K562 (cell line): ENCODE results near the gene GALR3. TPM values are rescaled to one million over a fixed set of nuclear protein-coding genes. Genes with fewer than 3 reads are reported as not detected.
A peak's percentile ranks its signal among the peaks of the same experiment; 100 is the strongest.

Experiments
- ASH1L ChIP-seq: fragments of 450-650 bp; IDR thresholded peaks from 2 replicates; pipeline ENCODE4 v1.6.1; 2018; ENCODE audit warnings: borderline replicate concordance, mild to moderate bottlenecking, low read depth; ENCODE audit not compliant: partially characterized antibody
- CBFA2T3 ChIP-seq: fragments of 450-650 bp; IDR thresholded peaks from 2 replicates; pipeline ENCODE4 v1.6.1; 2017
- CBX8 ChIP-seq: fragments of 200-600 bp; sonication (generic); IDR thresholded peaks from 2 replicates; pipeline ENCODE4 v1.6.1; 2012; ENCODE audit warnings: borderline replicate concordance, mixed run types, low read depth, mild to moderate bottlenecking, moderate library complexity, mixed read lengths, low read length, control low read depth, inconsistent platforms; ENCODE audit not compliant: poor library complexity, severe bottlenecking; ENCODE audit errors: extremely low read depth
- CHD2 ChIP-seq: IDR thresholded peaks from 2 replicates; pipeline ENCODE4 v1.6.1; 2011; ENCODE audit warnings: low read depth, low read length
- CREB1 ChIP-seq, 2 experiments: sonication (generic) in 1 of 2; formaldehyde crosslinking in 1 of 2; IDR thresholded peaks; 2 replicates each; pipeline versions ENCODE4 v1.6.1 to v1.8.0; 2012 to 2022; ENCODE audit warnings: inconsistent platforms in 1 of 2, mild to moderate bottlenecking in 1 of 2, missing genetic modification reagents in 1 of 2, moderate library complexity in 1 of 2
- ILK ChIP-seq: fragments of 450-650 bp; IDR thresholded peaks from 2 replicates; pipeline ENCODE4 v1.6.1; 2016; ENCODE audit warnings: missing genetic modification characterization, low read depth, mild to moderate bottlenecking, missing compliant biosample characterization, moderate library complexity, borderline replicate concordance
- KLF13 ChIP-seq: fragments of 450-650 bp; IDR thresholded peaks from 2 replicates; pipeline ENCODE4 v1.6.1; 2016; ENCODE audit warnings: missing genetic modification characterization, low read depth, mild to moderate bottlenecking, missing compliant biosample characterization, moderate library complexity, borderline replicate concordance
- LEF1 ChIP-seq: fragments of 450-650 bp; IDR thresholded peaks from 2 replicates; pipeline ENCODE4 v1.6.1; 2016; ENCODE audit warnings: mild to moderate bottlenecking
- MTA3 ChIP-seq: fragments of 450-650 bp; formaldehyde crosslinking; IDR thresholded peaks from 2 replicates; pipeline ENCODE4 v1.6.1; 2017; ENCODE audit warnings: mild to moderate bottlenecking, borderline replicate concordance
- NR2C1 ChIP-seq, 2 experiments: fragments of 450-650 bp; IDR thresholded peaks; 2 replicates each; pipeline ENCODE4 v1.6.1; 2017; ENCODE audit warnings: mild to moderate bottlenecking in 2 of 2, antibody characterized with exemption in 1 of 2, inconsistent platforms in 1 of 2, missing compliant biosample characterization in 1 of 2, missing genetic modification characterization in 1 of 2
- POLR2AphosphoS5 ChIP-seq: IDR thresholded peaks from 2 replicates; pipeline ENCODE4 v1.6.1; 2011; ENCODE audit warnings: mild to moderate bottlenecking, low read depth, low read length, moderate library complexity; ENCODE audit not compliant: control insufficient read depth, insufficient read depth
- SMAD2 ChIP-seq: fragments of 150-350 bp; IDR thresholded peaks from 2 replicates; pipeline ENCODE4 v1.6.1; 2014; ENCODE audit warnings: low read depth, mild to moderate bottlenecking, low read length
- SMC3 ChIP-seq: conservative IDR thresholded peaks from 2 replicates; pipeline ENCODE4 v1.6.1; 2011; ENCODE audit warnings: low read depth, low read length, improper control_type of control experiment; ENCODE audit not compliant: insufficient read depth
- SRF ChIP-seq, 2 experiments: fragments of 250-450, 450-650 bp in 1 of 2; sonication (Bioruptor Pico) in 1 of 2; sonication (generic) in 1 of 2; formaldehyde crosslinking; IDR thresholded peaks; 2 replicates each; pipeline versions ENCODE4 v1.5.0 to v1.5.1; 2020 to 2022; ENCODE audit warnings: mild to moderate bottlenecking in 1 of 2, missing genetic modification reagents in 1 of 2
- XRCC4 ChIP-seq: IDR thresholded peaks from one replicate; pipeline ENCODE4 v1.6.1; 2011; ENCODE audit not compliant: insufficient read depth, insufficient read length; ENCODE audit errors: extremely low read depth
- ZBTB7A ChIP-seq: IDR thresholded peaks from 2 replicates; pipeline ENCODE4 v1.6.1; 2011; ENCODE audit warnings: low read depth, mild to moderate bottlenecking, low read length, moderate library complexity, borderline replicate concordance; ENCODE audit not compliant: control insufficient read depth
- ZNF146 ChIP-seq: IDR thresholded peaks from one replicate; pipeline ENCODE4 v1.6.1; 2018; ENCODE audit warnings: missing compliant biosample characterization; ENCODE audit not compliant: unreplicated experiment
- polyA plus RNA-seq, 8 experiments: library from polyadenylated mRNA; depleted of rRNA in 4 of 8; stranded (reverse) in 5 of 8; unstranded in 3 of 8; fragments of >200 nt; fragmentation: Nextera tagmentation in 2 of 8; fragmentation: Illumina TruSeq in 1 of 8; extraction: Ambion mirVana in 2 of 8; extraction: Trizol in 1 of 8; gene quantifications; 2 replicates each; pipeline versions ENCODE4 v1.2.1 to v1.2.3, GENCODE V29; 2011 to 2014; ENCODE audit warnings: inconsistent platforms in 1 of 8, missing spikeins in 1 of 8
- total RNA-seq, 7 experiments: library from RNA; depleted of rRNA in 6 of 7; stranded (reverse); fragments of >200 nt in 6 of 7; fragmentation: Illumina TruSeq in 2 of 7; extraction: Trizol in 2 of 7; gene quantifications; 2 replicates each; pipeline versions ENCODE4 v1.2.1 to v1.2.3, GENCODE V29; 2011 to 2021; ENCODE audit warnings: low replicate concordance in 1 of 7
- TF ChIP-seq, protein P1 (sequence below): sonication (generic); formaldehyde crosslinking; IDR thresholded peaks from 2 replicates; pipeline ENCODE4 v1.8.1; 2023; ENCODE audit warnings: mild to moderate bottlenecking, missing genetic modification reagents
- TF ChIP-seq, protein P2 (sequence below): fragments of 450-650 bp; IDR thresholded peaks from 2 replicates; pipeline ENCODE4 v1.6.1; 2017; ENCODE audit warnings: antibody characterized with exemption, mild to moderate bottlenecking

Gene GALR3
- total and polyA plus RNA-seq, 9 of the 15 experiments (the other 6 are each of a cell fraction or from before 2014, with no cell fraction given): 0.13 TPM; not detected in 8

DNA sequence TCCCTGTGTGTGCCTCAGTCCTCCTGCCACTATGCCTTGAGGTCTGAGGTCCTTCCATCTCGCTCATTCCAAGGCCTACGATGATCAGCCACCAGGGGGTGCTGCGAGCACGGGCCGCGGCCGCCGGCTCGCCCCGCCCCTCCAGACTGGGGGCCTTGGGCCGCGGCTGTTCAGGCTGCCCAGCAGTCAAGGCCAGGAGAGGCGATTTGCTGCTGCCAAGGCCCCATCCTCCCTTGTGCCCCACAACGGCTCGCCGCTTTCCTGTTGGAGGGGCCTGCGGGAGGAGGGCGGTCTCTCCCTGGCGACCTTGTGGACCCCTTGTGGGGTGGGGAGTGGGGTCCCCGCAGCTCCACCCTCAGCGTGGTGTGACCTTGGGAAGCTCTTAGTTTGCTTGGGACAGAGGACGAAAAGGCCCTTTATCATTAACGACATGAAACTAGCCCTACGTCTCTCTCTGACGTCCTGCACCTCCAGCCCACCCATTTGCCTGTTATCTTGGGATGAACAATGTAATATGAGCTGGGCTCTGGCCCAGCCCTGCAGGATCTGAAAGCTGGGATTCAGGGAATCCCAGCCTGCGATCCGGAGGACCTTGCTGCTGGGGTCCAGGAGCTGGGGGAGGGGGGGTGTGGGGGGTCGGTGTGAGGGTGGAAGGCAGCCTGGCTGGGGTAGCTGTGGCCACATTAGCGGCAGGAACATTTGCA lies 5.3 kb upstream of the GALR3 start (continued):
- TF ChIP-seq SRF (CRISPR knock-in tag; IDR thresholded peaks at IDR 0.05): no peak
- TF ChIP-seq SMAD2: no peak
- TF ChIP-seq, protein P1, sequence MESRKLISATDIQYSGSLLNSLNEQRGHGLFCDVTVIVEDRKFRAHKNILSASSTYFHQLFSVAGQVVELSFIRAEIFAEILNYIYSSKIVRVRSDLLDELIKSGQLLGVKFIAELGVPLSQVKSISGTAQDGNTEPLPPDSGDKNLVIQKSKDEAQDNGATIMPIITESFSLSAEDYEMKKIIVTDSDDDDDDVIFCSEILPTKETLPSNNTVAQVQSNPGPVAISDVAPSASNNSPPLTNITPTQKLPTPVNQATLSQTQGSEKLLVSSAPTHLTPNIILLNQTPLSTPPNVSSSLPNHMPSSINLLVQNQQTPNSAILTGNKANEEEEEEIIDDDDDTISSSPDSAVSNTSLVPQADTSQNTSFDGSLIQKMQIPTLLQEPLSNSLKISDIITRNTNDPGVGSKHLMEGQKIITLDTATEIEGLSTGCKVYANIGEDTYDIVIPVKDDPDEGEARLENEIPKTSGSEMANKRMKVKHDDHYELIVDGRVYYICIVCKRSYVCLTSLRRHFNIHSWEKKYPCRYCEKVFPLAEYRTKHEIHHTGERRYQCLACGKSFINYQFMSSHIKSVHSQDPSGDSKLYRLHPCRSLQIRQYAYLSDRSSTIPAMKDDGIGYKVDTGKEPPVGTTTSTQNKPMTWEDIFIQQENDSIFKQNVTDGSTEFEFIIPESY: 0 out of 2 replicates have a peak, but pooled peaks have one; percentile 38
- no peak for TF ChIP-seq CBFA2T3
- no peak for TF ChIP-seq ZNF146 (CRISPR knock-in tag)
- no peak for TF ChIP-seq CBX8
- peak; percentile 55; the same call in 1 of the 2 replicates for TF ChIP-seq ZBTB7A
- no peak for TF ChIP-seq NR2C1 (IDR thresholded peaks at IDR 0.05)
- no peak for TF ChIP-seq NR2C1 (tag; IDR thresholded peaks at IDR 0.05)
- TF ChIP-seq SMC3: peak; percentile 70
- TF ChIP-seq LEF1: no peak
- TF ChIP-seq CHD2: no peak
- no peak for TF ChIP-seq ILK (tag)
- no peak for TF ChIP-seq CREB1 (IDR thresholded peaks at IDR 0.05)
- TF ChIP-seq CREB1 (CRISPR knock-in tag; IDR thresholded peaks at IDR 0.05): peak; percentile 55; the same call in 1 of the 2 replicates
- TF ChIP-seq XRCC4: no peak
- TF ChIP-seq, protein P2, sequence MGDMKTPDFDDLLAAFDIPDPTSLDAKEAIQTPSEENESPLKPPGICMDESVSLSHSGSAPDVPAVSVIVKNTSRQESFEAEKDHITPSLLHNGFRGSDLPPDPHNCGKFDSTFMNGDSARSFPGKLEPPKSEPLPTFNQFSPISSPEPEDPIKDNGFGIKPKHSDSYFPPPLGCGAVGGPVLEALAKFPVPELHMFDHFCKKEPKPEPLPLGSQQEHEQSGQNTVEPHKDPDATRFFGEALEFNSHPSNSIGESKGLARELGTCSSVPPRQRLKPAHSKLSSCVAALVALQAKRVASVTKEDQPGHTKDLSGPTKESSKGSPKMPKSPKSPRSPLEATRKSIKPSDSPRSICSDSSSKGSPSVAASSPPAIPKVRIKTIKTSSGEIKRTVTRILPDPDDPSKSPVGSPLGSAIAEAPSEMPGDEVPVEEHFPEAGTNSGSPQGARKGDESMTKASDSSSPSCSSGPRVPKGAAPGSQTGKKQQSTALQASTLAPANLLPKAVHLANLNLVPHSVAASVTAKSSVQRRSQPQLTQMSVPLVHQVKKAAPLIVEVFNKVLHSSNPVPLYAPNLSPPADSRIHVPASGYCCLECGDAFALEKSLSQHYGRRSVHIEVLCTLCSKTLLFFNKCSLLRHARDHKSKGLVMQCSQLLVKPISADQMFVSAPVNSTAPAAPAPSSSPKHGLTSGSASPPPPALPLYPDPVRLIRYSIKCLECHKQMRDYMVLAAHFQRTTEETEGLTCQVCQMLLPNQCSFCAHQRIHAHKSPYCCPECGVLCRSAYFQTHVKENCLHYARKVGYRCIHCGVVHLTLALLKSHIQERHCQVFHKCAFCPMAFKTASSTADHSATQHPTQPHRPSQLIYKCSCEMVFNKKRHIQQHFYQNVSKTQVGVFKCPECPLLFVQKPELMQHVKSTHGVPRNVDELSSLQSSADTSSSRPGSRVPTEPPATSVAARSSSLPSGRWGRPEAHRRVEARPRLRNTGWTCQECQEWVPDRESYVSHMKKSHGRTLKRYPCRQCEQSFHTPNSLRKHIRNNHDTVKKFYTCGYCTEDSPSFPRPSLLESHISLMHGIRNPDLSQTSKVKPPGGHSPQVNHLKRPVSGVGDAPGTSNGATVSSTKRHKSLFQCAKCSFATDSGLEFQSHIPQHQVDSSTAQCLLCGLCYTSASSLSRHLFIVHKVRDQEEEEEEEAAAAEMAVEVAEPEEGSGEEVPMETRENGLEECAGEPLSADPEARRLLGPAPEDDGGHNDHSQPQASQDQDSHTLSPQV: no peak
- no peak for TF ChIP-seq ASH1L
- peak; percentile 26; the same call in 1 of the 2 replicates for TF ChIP-seq POLR2AphosphoS5
- TF ChIP-seq KLF13 (tag): peak; percentile 80; the same call in 1 of the 2 replicates
- peak; percentile 49; the same call in 1 of the 2 replicates for TF ChIP-seq MTA3
